GM21526 (cell line): ENCODE measurements around the gene KCNC3.

Experiments used
- ATAC-seq: cut with Tn5 transposase; IDR thresholded peaks from one replicate; pipeline ENCODE4 v1.9.1; 2021; ENCODE audit warnings: moderate library complexity; ENCODE audit not compliant: unreplicated experiment, low FRiP score

The KCNC3 gene

GRCh38 chr19:50329146-50329925 lies at the start of gene KCNC3:
Gene KCNC3 (minus strand): TSS chr19:50329377. CDS start chr19:50329082, 295 bp downstream.
- ATAC-seq = peak; percentile 41

- no peak for ATAC-seq
Observed at GRCh38 chr19:50378863-50379236, 49.7 kb upstream of the KCNC3 start.

- no peak for ATAC-seq
Observed at GRCh38 chr19:50378169-50378862, 49.1 kb upstream of the KCNC3 start.

DNA sequence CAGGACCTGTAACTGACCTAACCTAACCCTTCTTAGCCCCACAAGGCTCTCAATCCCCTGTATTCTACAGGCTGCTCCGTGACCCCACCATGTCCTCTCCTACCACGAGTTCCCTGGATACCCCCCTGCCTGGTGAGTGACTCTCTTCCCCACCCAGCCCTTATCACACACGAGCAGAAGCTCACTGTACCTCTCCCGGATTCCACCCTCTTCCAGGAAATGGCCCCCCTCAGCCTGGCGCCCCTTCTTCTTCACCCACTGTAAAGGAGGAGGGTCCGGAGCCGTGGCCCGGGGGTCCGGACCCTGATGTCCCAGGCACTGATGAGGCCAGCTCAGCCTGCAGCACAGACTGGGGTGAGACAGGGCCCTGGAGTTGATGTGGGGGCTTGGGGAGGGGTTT lies 48.3 kb upstream of the KCNC3 start:
- no peak for ATAC-seq

DNA sequence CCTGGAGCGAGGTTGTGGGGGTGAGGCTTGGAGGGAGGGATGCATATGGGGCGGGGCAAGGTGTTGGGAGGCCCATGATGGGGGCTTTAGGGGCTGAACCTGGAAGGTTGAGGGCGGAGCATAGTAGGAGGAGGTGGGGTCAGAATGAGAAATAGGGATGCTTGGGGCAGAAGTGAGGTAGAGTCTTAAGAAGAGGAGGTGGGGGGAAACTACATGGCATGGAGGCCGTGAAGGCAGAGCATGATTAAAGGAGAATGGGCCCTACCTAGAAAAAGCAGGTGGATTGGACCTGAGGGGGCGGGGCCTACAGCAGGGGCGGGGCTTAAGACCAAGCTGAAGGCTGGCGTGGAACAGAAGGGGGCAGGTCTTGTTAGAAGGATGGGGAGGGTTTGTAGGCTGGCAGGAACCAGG lies 47.9 kb upstream of the KCNC3 start:
- ATAC-seq = no peak

DNA sequence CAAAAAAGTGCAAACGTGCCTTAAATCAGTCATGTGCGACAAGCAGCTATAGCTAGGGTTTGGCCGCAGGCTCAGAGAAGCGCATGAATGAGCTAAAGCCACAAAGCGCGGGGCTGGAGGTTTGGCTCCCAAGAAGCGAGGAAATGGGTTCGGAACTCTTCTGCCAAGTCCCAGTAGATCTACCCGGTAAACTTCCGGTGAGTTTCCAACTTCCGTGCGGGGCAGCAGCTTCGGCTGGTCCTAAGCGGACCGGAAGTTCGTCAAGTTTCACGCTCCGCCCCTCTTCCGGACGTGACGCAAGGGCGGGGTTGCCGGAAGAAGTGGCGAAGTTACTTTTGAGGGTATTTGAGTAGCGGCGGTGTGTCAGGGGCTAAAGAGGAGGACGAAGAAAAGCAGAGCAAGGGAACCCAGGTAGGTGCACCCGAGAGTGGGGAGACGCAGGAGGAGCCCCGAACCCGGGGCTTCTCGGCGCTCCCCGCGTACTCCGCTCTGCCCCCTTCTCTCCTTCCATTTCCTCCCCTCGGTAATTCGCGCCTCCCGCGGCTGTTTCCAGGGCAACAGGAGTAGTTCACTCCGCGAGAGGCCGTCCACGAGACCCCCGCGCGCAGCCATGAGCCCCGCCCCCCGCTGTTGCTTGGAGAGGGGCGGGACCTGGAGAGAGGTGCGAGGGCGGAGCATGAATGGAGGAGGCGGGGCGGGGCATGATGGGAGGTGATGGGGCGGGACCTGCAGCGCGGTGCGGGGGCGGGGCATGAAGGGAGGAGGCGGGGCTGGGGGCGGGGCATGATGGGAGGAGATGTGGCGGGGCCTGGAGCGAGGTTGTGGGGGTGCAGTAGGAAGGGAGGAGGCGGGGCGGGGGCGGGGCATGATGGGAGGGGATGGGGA lies 47.2 kb upstream of the KCNC3 start, which contains the start of gene NR1H2:
Gene NR1H2, plus strand, starts transcription at position 292 of the 885 bp plus-strand sequence. CDS start 1,149 bp downstream, outside the sequence.
- ATAC-seq = peak; percentile 68

DNA sequence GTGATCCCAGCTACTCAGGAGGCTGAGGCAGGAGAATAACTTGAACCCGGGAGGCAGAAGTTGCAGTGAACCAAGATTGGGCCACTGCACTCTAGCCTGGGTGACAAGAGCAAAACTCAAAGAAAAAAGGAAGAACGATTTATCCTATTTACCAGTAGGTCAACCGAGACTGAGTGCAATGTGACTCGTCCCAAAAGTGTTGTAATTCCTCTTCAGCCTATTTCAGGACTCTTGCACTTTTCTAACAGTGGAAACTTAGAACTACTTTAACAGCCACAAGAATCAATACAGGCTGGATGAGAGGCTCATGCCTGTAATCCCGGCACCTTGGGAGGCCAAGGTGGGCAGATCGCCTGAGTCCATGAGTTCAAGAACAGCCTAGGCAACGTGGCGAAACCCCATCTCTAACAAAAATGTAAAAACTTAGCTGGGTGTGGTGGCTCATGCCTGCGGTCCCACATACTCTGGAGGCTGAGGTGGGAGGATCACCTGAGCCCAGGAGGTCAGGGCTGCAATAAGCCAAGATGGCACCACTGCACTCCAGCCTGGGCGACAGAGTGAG lies 42.8 kb upstream of the KCNC3 start:
- ATAC-seq = no peak

DNA sequence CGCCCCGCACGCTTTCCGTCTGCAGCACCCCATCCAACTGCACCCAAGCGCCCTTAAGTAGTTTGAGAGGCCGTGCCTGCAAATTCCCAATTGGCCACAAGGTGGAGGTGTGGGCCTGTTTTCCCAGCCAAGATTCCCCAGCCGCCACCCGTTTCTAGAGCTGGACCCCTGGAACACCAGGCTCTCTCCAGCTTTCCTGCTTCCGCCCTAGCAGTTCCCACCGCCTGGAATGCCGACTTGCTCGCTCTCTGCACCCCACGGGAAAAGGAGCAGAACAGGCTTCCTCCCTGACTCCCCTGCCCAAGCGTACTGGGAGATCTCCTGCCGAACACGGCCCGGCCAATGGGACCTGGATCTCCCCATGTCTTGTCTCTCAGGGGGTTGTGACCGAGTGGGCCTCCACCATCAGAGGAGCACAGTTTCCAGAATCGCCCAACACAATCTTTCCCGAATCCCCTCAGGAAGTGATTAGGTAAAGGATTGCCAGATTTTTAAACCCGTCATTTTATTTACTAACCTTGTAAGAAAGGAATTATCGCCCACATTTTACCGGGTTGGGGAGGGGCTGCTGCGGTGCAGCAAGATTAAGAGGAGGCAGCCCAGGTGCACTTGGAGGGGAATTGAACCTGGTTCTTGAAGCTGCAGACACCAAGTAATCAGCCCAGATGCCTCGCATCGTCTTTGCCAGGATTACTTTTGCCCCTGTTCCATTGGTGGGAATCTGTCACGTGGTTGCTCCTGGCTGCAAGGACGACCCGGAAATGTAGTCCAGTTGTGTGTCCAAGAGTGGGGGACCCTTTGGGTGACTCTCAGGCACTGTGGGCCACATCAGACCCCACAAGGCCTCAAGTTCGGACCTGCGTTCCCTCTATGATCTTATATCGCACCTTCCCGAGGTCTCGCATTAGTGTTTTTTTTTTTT lies 39.7 kb upstream of the KCNC3 start:
- ATAC-seq = no peak

- ATAC-seq = no peak
Observed at GRCh38 chr19:50365434-50366306, 36.5 kb upstream of the KCNC3 start, which contains the start of gene NAPSA. Gene NAPSA (minus strand): TSS chr19:50365639. CDS start chr19:50365621, 18 bp downstream.

- no peak for ATAC-seq
Observed at GRCh38 chr19:50362656-50363424, 33.7 kb upstream of the KCNC3 start.

GRCh38 chr19:50362030-50362412 lies 32.8 kb upstream of the KCNC3 start:
- ATAC-seq = no peak

GRCh38 chr19:50361290-50362029 lies 32.3 kb upstream of the KCNC3 start:
- ATAC-seq = no peak

GRCh38 chr19:50359328-50359818 lies 30.2 kb upstream of the KCNC3 start:
- no peak for ATAC-seq

- no peak for ATAC-seq
Observed at GRCh38 chr19:50358483-50359327, 29.5 kb upstream of the KCNC3 start.

DNA sequence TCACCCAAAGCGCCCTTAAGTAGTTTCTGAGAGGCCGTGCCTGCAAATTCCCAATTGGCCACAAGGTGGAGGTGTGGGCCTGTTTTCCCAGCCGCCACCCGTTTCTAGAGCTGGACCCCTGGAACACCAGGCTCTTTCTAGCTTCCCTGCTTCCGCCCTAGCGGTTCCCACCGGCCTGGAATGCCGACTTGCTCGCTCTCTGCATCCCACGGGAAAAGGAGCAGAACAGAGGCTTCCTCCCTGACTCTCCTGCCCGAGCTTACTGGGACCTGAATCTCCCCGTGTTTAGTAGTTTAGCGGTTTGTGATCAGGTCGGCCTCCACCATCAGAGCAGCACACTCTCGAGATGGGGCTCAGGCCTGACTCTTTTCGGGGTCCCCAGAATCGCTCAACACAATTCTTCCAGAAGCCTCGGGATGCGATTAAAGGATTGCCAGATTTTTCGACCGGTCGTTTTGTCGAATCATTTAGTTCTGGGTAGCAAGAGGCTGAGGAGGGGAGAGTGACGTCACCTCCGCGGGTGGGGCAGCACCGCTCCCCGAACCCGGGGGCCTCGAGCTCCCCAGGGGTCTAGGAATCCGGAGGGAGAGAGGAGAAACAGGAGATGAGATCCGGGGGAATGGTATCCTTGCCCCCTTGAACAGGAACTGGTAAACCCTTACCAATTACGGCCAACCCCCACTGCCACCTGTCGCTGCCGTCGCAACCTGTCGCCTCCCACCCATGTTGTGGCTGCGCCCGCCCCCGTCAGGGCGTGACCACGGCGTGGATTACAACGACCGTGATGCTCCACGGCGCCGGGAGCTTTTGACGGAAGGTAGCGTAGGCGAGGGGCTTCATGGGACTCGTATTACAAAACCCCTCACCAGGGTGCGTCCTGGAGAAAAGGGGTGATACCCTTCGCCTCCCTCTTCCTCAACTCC lies 28.3 kb upstream of the KCNC3 start:
- no peak for ATAC-seq
